Stomach (tissue), 4 donors: ENCODE measurements around the gene ONECUT3.

Experiments used
- POLR2A ChIP-seq, 4 donors: fragments of 450-650 bp; IDR thresholded peaks; one replicate each; pipeline ENCODE4 v1.6.1; 2016; ENCODE audit warnings: antibody characterized with exemption in 4 of 4, control low read depth in 2 of 4, mild to moderate bottlenecking in 1 of 4, moderate library complexity in 1 of 4
- POLR2AphosphoS5 ChIP-seq, 3 donors: sonication (generic); formaldehyde crosslinking; IDR thresholded peaks; one replicate each; pipeline ENCODE4 v1.6.1; 2016; ENCODE audit warnings: antibody characterized with exemption in 3 of 3
- TF ChIP-seq, protein P1 (sequence below), 7 experiments: fragments of 450-650 bp in 4 of 7; fragments of 200-600 bp in 3 of 7; sonication (generic) in 3 of 7; IDR thresholded peaks; one replicate each; pipeline ENCODE4 v1.5.1; 2016 to 2019; ENCODE audit warnings: antibody characterized with exemption in 7 of 7, control low read depth in 2 of 7, mild to moderate bottlenecking in 1 of 7

- TF ChIP-seq, protein P1, sequence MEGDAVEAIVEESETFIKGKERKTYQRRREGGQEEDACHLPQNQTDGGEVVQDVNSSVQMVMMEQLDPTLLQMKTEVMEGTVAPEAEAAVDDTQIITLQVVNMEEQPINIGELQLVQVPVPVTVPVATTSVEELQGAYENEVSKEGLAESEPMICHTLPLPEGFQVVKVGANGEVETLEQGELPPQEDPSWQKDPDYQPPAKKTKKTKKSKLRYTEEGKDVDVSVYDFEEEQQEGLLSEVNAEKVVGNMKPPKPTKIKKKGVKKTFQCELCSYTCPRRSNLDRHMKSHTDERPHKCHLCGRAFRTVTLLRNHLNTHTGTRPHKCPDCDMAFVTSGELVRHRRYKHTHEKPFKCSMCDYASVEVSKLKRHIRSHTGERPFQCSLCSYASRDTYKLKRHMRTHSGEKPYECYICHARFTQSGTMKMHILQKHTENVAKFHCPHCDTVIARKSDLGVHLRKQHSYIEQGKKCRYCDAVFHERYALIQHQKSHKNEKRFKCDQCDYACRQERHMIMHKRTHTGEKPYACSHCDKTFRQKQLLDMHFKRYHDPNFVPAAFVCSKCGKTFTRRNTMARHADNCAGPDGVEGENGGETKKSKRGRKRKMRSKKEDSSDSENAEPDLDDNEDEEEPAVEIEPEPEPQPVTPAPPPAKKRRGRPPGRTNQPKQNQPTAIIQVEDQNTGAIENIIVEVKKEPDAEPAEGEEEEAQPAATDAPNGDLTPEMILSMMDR (IDR thresholded peaks at IDR 0.05): no peak
- no peak for TF ChIP-seq POLR2A (IDR thresholded peaks at IDR 0.05)
- TF ChIP-seq POLR2AphosphoS5 (IDR thresholded peaks at IDR 0.05): no peak
These were observed 1.8 kb upstream of the ONECUT3 start for GRCh38 chr19:1751367-1752008.
